K562 (cell line): ENCODE measurements around the gene LGI4. TPM values are rescaled to one million over a fixed set of nuclear protein-coding genes. Genes with fewer than 3 reads are reported as not detected.
A peak's percentile ranks its signal among the peaks of the same experiment; 100 is the strongest.

Source experiments
- ARHGAP35 ChIP-seq: fragments of 450-650 bp; IDR thresholded peaks from 2 replicates; pipeline ENCODE4 v1.6.1; 2018; ENCODE audit not compliant: partially characterized antibody
- E2F6 ChIP-seq, 2 experiments: IDR thresholded peaks; 2 replicates each; pipeline ENCODE4 v1.6.1; 2011; ENCODE audit warnings: borderline replicate concordance in 1 of 2, control low read depth in 1 of 2, low read depth in 1 of 2, low read length in 1 of 2, mild to moderate bottlenecking in 1 of 2, mixed read lengths in 1 of 2, moderate library complexity in 1 of 2; ENCODE audit not compliant: insufficient read depth in 1 of 2, insufficient read length in 1 of 2, poor library complexity in 1 of 2, severe bottlenecking in 1 of 2; ENCODE audit errors: extremely low read depth in 1 of 2
- FIP1L1 ChIP-seq: fragments of 200-400 bp; formaldehyde crosslinking; IDR thresholded peaks from 2 replicates; pipeline ENCODE4 v1.6.1; 2018; ENCODE audit warnings: mild to moderate bottlenecking, low read depth, low read length; ENCODE audit not compliant: poor library complexity, severe bottlenecking
- FOXK1 ChIP-seq: sonication (generic); formaldehyde crosslinking; IDR thresholded peaks from 2 replicates; pipeline ENCODE4 v1.8.0; 2022; ENCODE audit warnings: missing genetic modification reagents, mild to moderate bottlenecking, borderline replicate concordance
- HNRNPLL ChIP-seq: fragments of 200-400 bp; formaldehyde crosslinking; IDR thresholded peaks from 2 replicates; pipeline ENCODE4 v1.6.1; 2017; ENCODE audit warnings: low read length, low read depth, mild to moderate bottlenecking; ENCODE audit not compliant: poor library complexity, severe bottlenecking
- MIER1 ChIP-seq: fragments of 450-650 bp; IDR thresholded peaks from 2 replicates; pipeline ENCODE4 v1.6.1; 2016; ENCODE audit warnings: antibody characterized with exemption, mild to moderate bottlenecking, low read depth
- MTA1 ChIP-seq: fragments of 450-650 bp; IDR thresholded peaks from 2 replicates; pipeline ENCODE4 v1.6.1; 2017; ENCODE audit warnings: borderline replicate concordance
- MTF1 ChIP-seq: fragments of 250-450 bp; sonication (Bioruptor Pico); IDR thresholded peaks from 2 replicates; pipeline ENCODE4 v1.9.0; 2021; ENCODE audit warnings: moderate library complexity, mild to moderate bottlenecking, inconsistent platforms, borderline replicate concordance
- MYC ChIP-seq, 2 experiments: fragments of 250-450 bp in 1 of 2; sonication (Bioruptor Pico) in 1 of 2; IDR thresholded peaks; 2 replicates each; pipeline versions ENCODE4 v1.5.1 to v1.6.1; 2012 to 2021; ENCODE audit warnings: low read depth in 2 of 2, borderline replicate concordance in 1 of 2, improper control_type of control experiment in 1 of 2, low read length in 1 of 2, mild to moderate bottlenecking in 1 of 2, moderate library complexity in 1 of 2
- NFATC3 ChIP-seq: fragments of 450-650 bp; IDR thresholded peaks from 2 replicates; pipeline ENCODE4 v1.6.1; 2017; ENCODE audit warnings: mild to moderate bottlenecking
- NFIC ChIP-seq: fragments of 450-650 bp; IDR thresholded peaks from 2 replicates; pipeline ENCODE4 v1.6.1; 2017; ENCODE audit warnings: mild to moderate bottlenecking, inconsistent platforms
- NFRKB ChIP-seq: fragments of 450-650 bp; IDR thresholded peaks from 2 replicates; pipeline ENCODE4 v1.6.1; 2016; ENCODE audit warnings: low read depth
- NR2C1 ChIP-seq, 2 experiments: fragments of 450-650 bp; IDR thresholded peaks; 2 replicates each; pipeline ENCODE4 v1.6.1; 2017; ENCODE audit warnings: mild to moderate bottlenecking in 2 of 2, antibody characterized with exemption in 1 of 2, inconsistent platforms in 1 of 2, missing compliant biosample characterization in 1 of 2, missing genetic modification characterization in 1 of 2
- PKNOX1 ChIP-seq: fragments of 450-650 bp; IDR thresholded peaks from 2 replicates; pipeline ENCODE4 v1.6.1; 2016
- SMARCA5 ChIP-seq: fragments of 450-650 bp; IDR thresholded peaks from 2 replicates; pipeline ENCODE4 v1.6.1; 2016
- SOX6 ChIP-seq: fragments of 450-650 bp; IDR thresholded peaks from 2 replicates; pipeline ENCODE4 v1.6.1; 2014; ENCODE audit warnings: mild to moderate bottlenecking
- STAT5A ChIP-seq: IDR thresholded peaks from 2 replicates; pipeline ENCODE4 v1.6.1; 2012; ENCODE audit warnings: low read length, inconsistent platforms, borderline replicate concordance
- TARDBP ChIP-seq: fragments of 450-650 bp; IDR thresholded peaks from 2 replicates; pipeline ENCODE4 v1.6.1; 2016
- YBX1 ChIP-seq: fragments of 450-650 bp; IDR thresholded peaks from 2 replicates; pipeline ENCODE4 v1.7.1; 2016; ENCODE audit warnings: mild to moderate bottlenecking
- ZFP91 ChIP-seq: sonication (generic); formaldehyde crosslinking; IDR thresholded peaks from 2 replicates; pipeline ENCODE4 v1.8.0; 2022; ENCODE audit warnings: mild to moderate bottlenecking, missing genetic modification reagents
- ZNF280A ChIP-seq: fragments of 450-650 bp; IDR thresholded peaks from 2 replicates; pipeline ENCODE4 v1.6.1; 2018; ENCODE audit warnings: mild to moderate bottlenecking, low read depth; ENCODE audit not compliant: partially characterized antibody
- ZNF316 ChIP-seq: fragments of 450-650 bp; IDR thresholded peaks from 2 replicates; pipeline ENCODE4 v1.6.1; 2016
- polyA plus RNA-seq, 8 experiments: library from polyadenylated mRNA; depleted of rRNA in 4 of 8; stranded (reverse) in 5 of 8; unstranded in 3 of 8; fragments of >200 nt; fragmentation: Nextera tagmentation in 2 of 8; fragmentation: Illumina TruSeq in 1 of 8; extraction: Ambion mirVana in 2 of 8; extraction: Trizol in 1 of 8; gene quantifications; 2 replicates each; pipeline versions ENCODE4 v1.2.1 to v1.2.3, GENCODE V29; 2011 to 2014; ENCODE audit warnings: inconsistent platforms in 1 of 8, missing spikeins in 1 of 8
- total RNA-seq, 7 experiments: library from RNA; depleted of rRNA in 6 of 7; stranded (reverse); fragments of >200 nt in 6 of 7; fragmentation: Illumina TruSeq in 2 of 7; extraction: Trizol in 2 of 7; gene quantifications; 2 replicates each; pipeline versions ENCODE4 v1.2.1 to v1.2.3, GENCODE V29; 2011 to 2021; ENCODE audit warnings: low replicate concordance in 1 of 7

Gene LGI4
- total and polyA plus RNA-seq, 9 of the 15 experiments (the other 6 are each of a cell fraction or from before 2014, with no cell fraction given), result 0.14 to 0.30 (median 0.24) TPM; not detected in 4

- TF ChIP-seq ARHGAP35 (peak; percentile 38), YBX1 (no peak), PKNOX1 (peak; percentile 33; the same call in 1 of the 2 replicates), NFIC (peak; percentile 30; the same call in 1 of the 2 replicates), HNRNPLL (peak; percentile 97), STAT5A (no peak), MTA1 (peak; percentile 65; the same call in 1 of the 2 replicates), SMARCA5 (peak; percentile 86), MIER1 (0 out of 2 replicates have a peak, but pooled peaks have one; percentile 25), E2F6 (IDR thresholded peaks at IDR 0.05; ENCODE audit: borderline replicate concordance in 1 of 2, extremely low read depth in 1 of 2, insufficient read depth in 1 of 2, insufficient read length in 1 of 2, low read depth in 1 of 2, low read length in 1 of 2, poor library complexity in 1 of 2, severe bottlenecking in 1 of 2) (peak in 1 of 2 experiments; percentile 27), FOXK1 (CRISPR knock-in tag) (no peak), NFATC3 (no peak), ZNF316 (peak; percentile 25; the same call in 1 of the 2 replicates), SOX6 (peak; percentile 45; the same call in 1 of the 2 replicates), ZNF280A (peak; percentile 49), TARDBP (no peak), ZFP91 (CRISPR knock-in tag) (no peak), NR2C1 (IDR thresholded peaks at IDR 0.05) (no peak), NR2C1 (tag; IDR thresholded peaks at IDR 0.05) (no peak), MYC (IDR thresholded peaks at IDR 0.05; ENCODE audit: low read depth, low read length) (peak; percentile 57; the same call in 1 of the 2 replicates), MYC (CRISPR knock-in tag; IDR thresholded peaks at IDR 0.05; ENCODE audit: borderline replicate concordance, low read depth) (no peak), NFRKB (peak; percentile 71; the same call in 1 of the 2 replicates), FIP1L1 (no peak), MTF1 (CRISPR knock-in tag) (no peak)
These were observed 29.2 kb downstream of the LGI4 start (continued) for GRCh38 chr19:35105411-35106290.
